NCI-H2171 (cell line): ENCODE results near the gene SYF2.
"Not testable (repeated sequence)": the region's sequence is repeated elsewhere in the genome, so short reads cannot be mapped to it uniquely, and the experiment has no call there.

Source experiments
- DNase-seq: peaks from one replicate; lab custom pipeline; 2025; lab: John Stamatoyannopoulos, UW

SYF2 gene

DNA sequence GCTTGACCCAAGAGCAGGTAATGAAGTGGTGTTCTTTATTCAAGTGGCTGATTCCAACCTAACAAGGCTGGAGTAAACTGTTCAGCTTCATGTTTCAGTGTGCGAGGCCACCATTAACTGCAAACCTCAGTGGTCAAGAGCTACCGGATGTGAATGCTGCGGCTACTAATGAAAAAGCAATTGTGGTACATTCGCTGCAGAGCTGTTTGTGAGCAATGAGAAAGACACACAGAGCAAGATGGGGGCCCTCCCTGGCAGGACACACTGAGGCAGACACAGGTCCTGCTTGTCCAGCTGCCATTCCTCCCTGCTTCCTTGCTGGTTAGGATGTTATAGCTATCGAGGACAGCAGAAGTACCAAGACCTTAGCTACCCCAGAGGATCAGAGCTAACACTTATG is 26.1 kb downstream of the SYF2 start:
- no peak for DNase-seq

DNA sequence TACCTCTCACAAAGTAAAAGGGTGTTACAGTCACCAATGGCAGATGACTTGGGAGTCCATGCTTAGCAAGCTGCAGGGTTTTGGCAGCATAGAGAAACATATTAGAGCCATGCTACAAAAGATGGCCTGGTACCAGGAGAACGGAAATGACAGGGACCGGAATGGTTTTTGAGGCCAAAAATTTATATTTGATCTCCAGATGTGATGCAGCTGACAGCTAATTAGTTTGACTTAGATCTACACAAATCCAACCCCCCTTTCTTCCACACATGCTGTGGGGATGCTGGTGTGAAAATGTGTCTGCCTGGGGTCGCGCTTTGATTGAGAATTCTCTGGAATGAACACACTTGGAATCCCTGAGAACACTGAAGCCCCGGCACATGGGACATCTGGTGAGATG is 26.5 kb downstream of the SYF2 start:
- no peak for DNase-seq

- DNase-seq: peak; percentile 49
These were observed 27.4 kb downstream of the SYF2 start for GRCh38 chr1:25204797-25205480.

DNA sequence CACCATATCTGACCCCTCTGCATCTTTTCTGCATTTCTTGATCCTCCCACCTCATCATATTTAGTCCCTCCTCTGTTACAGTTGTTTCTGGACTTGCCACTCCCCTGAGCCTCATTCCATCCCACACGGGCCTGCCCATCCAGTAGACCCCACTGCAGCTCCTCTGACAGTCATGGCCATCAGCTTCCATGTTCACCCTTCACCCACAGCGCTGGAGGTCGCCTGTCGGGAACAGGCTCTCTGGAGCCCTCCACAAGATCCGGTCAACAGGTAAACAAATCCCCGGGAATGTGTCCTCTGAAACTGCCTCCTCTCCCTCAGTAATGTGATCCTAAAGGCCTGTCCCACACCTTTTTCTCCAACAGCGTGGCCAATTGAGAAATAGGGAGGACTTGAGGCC is 31.3 kb downstream of the SYF2 start:
- DNase-seq: no peak

DNA sequence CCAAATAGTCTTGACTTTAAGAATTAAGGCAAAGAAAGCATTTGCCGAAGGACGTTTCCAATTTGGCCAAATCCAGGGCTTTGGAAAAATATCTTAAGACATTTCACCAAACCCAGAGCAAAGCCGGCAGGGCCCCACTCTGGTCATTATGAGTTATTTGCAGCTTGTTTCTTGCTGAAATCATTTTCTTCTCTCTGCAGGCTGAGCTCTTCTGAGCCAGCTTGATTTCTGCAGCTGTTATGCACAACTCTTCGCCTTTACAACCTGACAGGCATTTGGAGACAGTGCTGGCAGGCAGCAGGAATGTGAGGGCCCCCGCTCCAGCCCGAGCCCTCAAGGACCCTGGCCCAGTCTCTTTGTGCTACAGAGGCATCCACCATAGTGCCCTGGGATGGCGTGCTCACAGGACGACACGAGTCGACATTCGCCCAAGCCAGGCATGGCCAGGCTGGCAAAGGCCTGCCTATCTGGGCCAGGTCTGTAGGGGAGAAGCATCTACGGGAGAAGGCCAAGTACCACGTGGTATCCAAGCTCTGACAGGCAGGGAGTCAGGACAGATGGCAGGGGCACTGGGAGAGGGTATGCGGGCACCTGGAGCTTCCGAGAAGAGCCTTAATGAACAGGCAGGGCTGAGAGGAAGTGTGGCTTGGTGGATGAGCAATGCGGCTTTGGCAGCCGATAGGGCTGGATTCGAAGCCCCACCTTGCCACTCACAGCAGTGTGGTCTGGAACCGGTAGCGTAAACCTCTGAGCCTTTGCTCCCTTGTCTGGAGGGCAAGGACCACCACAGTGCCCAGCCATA is 32.3 kb downstream of the SYF2 start:
- peak; percentile 75 for DNase-seq

GRCh38 chr1:25198663-25199252 is 33.5 kb downstream of the SYF2 start:
- no peak for DNase-seq

GRCh38 chr1:25197982-25198662 is 34.2 kb downstream of the SYF2 start:
- no peak for DNase-seq

DNA sequence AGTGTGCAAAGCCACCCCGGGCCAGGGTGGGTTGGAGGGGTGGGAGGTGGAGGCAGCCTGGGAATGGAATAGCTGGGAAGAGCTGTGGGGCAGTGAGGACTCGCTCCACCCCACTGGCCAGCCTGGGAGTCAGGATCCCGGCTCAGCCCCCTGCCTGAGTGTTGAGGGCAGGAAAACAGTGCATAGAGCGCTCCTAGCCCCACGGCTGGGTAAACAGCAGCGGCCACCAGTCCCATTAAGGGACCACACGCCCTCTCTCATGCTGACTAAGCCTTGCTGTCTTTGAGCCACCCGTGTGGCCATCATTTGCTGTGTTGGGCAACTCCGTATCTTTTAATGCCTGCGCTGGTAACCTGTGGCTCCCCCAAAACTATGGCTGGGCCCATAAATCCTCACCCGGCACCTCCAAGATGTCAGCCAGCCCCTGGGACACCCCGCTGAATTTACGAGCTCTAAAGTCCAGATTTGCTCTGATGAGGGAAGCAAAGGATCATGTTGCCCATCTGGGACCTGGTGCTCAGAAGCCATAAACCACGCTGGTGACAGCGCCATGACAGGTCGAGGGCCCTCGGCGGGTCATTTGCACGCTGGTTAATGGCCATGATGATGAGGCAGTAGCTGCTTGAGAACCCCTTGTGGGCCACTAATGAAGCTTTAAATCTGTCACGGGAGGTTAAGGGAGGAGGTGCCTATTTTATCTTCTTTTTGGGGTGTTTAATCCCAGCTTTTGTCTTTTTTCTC is 34.9 kb downstream of the SYF2 start:
- DNase-seq: no peak

- no peak for DNase-seq
These were observed 35.5 kb downstream of the SYF2 start for GRCh38 chr1:25196830-25197229.

GRCh38 chr1:25195835-25196234 is 36.5 kb downstream of the SYF2 start:
- no peak for DNase-seq

DNA sequence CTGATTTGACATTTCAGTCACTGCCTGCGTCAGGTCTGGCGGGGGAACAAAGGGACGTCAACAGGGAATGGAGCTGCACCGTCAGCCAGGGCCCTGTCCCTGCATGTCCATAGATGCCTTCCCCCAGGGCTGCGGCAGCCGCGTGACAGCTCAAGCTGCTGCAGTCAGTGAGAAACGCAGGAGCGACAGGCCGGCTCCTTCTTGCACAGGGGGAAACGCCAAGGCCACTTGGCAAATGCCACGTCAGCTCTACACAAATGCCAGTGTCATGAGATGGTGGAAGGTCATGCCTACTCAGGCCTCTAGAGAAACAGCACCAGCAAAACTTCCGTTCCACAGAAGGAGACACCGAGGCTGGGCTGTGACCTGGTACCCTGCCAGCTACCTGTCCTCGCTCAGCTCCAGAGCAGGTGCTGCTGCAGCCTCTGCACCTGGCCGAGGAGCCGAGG is 37.7 kb downstream of the SYF2 start:
- DNase-seq: peak; percentile 67

DNA sequence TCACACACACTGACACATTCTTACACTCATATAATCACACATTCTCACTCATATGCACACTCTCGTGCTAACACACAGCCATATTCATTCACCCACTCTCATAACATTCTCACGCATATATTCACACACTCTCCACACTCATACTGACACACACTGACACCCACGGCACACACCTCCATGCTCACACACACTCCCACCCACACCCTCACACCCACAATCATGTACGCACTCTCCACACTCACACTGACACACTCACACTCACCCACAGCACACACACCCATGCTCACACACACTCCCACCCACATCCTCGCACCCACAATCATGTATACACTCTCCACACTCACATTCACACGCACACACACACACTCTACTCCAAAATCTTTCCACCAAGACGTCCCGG is 38.2 kb downstream of the SYF2 start:
- DNase-seq: no peak

GRCh38 chr1:25193229-25193628 is 39.1 kb downstream of the SYF2 start:
- no peak for DNase-seq

DNA sequence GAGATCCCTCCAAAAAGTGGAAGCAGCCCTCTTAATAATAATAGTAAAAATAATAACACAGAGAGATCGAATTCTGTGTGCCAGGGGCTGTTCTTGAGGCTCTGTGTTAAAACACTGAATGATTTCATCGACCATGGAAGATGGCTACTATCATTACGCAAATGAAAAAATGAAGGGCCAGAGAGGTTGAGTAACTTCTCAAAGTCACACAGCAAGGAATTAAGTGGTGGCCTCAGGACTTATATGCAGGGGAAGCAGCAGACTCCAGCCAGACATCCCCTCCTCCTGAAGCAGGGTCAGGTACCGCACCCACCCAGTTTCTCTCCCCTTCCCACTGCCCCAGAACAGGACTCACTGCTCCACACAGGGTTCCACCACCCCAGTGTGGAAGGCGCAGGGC is 40.1 kb downstream of the SYF2 start:
- no peak for DNase-seq

DNA sequence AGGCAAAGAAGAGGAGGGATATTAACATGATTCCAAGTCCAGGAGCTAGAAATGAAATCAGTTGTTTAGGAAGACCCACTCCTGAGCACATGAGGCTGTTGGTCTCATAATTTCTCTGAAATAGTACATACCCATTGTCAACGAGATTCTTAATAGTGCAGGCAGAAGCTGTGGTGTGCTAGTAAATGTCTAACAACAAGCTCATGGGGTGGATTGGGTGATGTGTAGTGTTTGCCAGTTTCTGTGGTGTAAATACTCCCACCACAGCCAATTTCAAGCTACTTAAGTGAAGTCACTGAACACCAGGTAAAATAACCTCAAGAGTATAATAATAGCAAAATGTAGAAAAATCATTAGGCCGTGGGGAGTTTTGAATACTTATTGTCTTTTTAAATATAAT is 42.0 kb downstream of the SYF2 start:
- DNase-seq: no peak

DNA sequence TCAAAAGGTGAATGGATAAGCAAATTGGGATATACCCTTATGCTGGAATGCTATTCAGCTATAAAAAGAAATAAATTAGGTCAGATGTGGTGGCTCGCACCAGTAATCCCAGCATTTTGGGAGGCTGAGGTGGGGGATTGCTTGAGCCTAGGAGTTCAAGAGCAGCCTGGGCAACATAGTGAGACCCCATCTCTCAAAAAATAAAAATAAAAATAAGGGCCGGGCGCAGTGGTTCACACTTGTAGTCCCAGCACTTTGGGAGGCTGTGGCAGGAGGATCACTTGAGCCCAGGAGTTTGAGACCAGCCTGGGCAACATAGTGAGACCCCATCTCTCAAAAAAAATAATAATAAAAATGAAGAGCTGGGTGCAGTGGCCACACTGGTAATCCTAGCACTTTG is 44.4 kb downstream of the SYF2 start:
- not testable (repeated sequence) for DNase-seq

- no peak for DNase-seq
These were observed 45.2 kb downstream of the SYF2 start for GRCh38 chr1:25187077-25187476.

DNA sequence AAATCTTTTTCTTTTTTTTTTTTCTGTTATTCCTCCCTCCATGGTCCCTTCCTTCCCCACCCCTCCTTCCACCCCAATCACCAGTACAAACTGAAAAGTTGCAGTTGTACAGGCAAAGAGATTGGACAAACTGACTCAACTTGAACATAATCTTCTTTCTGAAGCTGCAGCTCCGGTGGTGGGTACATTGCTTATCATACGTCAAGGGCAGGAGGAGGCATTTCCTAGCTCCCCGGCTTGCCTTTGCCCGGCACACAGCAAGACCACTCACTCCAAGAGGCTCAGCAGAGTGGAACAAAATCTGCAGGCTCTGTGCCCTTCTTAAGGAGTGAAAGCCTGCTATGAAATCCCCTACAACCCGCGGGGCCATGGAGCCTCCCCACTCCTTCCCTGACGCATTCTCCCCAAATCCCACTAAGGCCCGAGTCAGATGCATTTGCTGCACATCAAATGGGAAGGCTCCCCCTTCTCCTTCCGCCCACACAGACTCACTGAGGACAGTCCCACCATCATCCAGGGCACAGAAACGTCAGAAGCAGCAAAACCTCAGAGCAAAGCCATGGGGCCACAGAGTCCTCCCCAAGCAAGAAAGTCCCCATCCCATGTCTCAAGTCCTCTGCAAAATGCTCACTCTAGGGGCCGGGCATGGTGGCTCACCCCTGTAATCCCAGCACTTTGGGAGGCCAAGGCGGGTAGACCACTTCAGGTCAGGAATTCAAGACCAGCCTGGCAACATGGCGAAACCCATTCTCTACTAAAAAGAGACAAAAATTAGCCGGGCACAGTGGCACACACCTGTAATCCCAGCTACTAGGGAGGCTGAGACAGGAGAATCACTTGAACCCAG is 45.9 kb downstream of the SYF2 start:
- DNase-seq: no peak

GRCh38 chr1:25185409-25186160 is 46.7 kb downstream of the SYF2 start:
- no peak for DNase-seq
